ENCODE data around the gene BSCL2. TPM values are rescaled to one million over a fixed set of nuclear protein-coding genes. Genes with fewer than 3 reads are reported as not detected.
A peak's percentile ranks its signal among the peaks of the same experiment; 100 is the strongest.
"Not testable (repeated sequence)": the region's sequence is repeated elsewhere in the genome, so short reads cannot be mapped to it uniquely, and the experiment has no call there.

Gene BSCL2
- total RNA-seq, 1 donor from 2014 or later, result 65.6 TPM

- intact Hi-C loops (cut with DNase I), result no loop called here
- Histone ChIP-seq H3K27ac (peak within 1 kb of the TSS; percentile 91), H3K9me3 (no peaks in the 10 kb centered on the region), H3K4me3 (peak within 1 kb of the TSS; percentile 92), H3K27me3 (no peaks in the 10 kb centered on the region), H3K4me1 (peaks cover 21% of the 10 kb centered on the region), H3K36me3 (peaks cover 26% of the 10 kb centered on the region)
- peak; percentile 96 for DNase-seq
- TF ChIP-seq, protein P1, sequence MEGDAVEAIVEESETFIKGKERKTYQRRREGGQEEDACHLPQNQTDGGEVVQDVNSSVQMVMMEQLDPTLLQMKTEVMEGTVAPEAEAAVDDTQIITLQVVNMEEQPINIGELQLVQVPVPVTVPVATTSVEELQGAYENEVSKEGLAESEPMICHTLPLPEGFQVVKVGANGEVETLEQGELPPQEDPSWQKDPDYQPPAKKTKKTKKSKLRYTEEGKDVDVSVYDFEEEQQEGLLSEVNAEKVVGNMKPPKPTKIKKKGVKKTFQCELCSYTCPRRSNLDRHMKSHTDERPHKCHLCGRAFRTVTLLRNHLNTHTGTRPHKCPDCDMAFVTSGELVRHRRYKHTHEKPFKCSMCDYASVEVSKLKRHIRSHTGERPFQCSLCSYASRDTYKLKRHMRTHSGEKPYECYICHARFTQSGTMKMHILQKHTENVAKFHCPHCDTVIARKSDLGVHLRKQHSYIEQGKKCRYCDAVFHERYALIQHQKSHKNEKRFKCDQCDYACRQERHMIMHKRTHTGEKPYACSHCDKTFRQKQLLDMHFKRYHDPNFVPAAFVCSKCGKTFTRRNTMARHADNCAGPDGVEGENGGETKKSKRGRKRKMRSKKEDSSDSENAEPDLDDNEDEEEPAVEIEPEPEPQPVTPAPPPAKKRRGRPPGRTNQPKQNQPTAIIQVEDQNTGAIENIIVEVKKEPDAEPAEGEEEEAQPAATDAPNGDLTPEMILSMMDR (IDR thresholded peaks at IDR 0.05), result no peak
- peak; percentile 98 for ATAC-seq
Observed at GRCh38 chr11:62665075-62665598, 42.1 kb downstream of the BSCL2 start, which contains the start of the genes C11orf98 and CSKMT. C11orf98 (minus strand) TSS chr11:62665210; CDS start chr11:62665169, 41 bp downstream. CSKMT (plus strand) TSS chr11:62665312; CDS start chr11:62665880, 568 bp downstream.

GRCh38 chr11:62664405-62665074 is 42.7 kb downstream of the BSCL2 start:
- peak; percentile 60 for ATAC-seq
- intact Hi-C loops (cut with DNase I), result no loop called here
- Histone ChIP-seq H3K9me3 (no peaks in the 10 kb centered on the region), H3K27me3 (no peaks in the 10 kb centered on the region), H3K36me3 (peaks cover 26% of the 10 kb centered on the region), H3K27ac (peak overlapping the region; percentile 91), H3K4me3 (peak overlapping the region; percentile 92), H3K4me1 (peaks cover 21% of the 10 kb centered on the region)
- DNase-seq, result no peak
- TF ChIP-seq, protein P1 (IDR thresholded peaks at IDR 0.05), result no peak

GRCh38 chr11:62656796-62657429 is 50.3 kb downstream of the BSCL2 start:
- Histone ChIP-seq H3K9me3 (no peaks in the 10 kb centered on the region), H3K27me3 (no peaks in the 10 kb centered on the region), H3K36me3 (no peaks in the 10 kb centered on the region), H3K4me1 (peaks cover 6% of the 10 kb centered on the region), H3K27ac (no peak overlapping the region), H3K4me3 (no peak overlapping the region)
- ATAC-seq (no peak), DNase-seq (no peak)
- intact Hi-C loops (cut with DNase I), result no loop called here
- TF ChIP-seq, protein P1 (IDR thresholded peaks at IDR 0.05), result no peak

DNA sequence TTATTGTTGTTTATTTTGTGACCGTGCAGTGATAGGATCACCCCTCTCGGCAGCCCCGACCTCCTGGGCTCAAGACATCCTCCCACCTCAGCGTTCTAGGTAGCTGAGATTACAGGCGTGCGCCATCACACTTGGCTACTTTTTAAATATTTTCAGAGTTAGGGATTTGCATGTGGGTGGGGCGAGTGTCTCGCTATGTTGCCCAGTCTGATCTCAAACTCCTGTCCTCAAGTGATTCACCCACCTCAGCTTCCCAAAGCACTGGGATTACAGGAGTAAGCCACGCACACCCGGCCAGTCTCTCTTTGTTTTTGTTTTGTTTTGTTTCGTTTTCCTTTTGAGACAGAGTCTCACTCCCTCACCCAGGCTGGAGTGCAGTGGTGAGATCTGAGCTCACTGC is 52.9 kb downstream of the BSCL2 start:
- intact Hi-C loops (cut with DNase I), result no loop called here
- Histone ChIP-seq H3K4me3 (no peak overlapping the region), H3K9me3 (no peaks in the 10 kb centered on the region), H3K27me3 (no peaks in the 10 kb centered on the region), H3K4me1 (peaks cover 11% of the 10 kb centered on the region), H3K27ac (no peak overlapping the region), H3K36me3 (peaks cover 5% of the 10 kb centered on the region)
- ATAC-seq (no peak), DNase-seq (no peak)
- TF ChIP-seq, protein P1 (IDR thresholded peaks at IDR 0.05), result no peak

- H3K27ac ChIP-seq, result peak overlapping the region; percentile 95
- ATAC-seq, result no peak
- intact Hi-C loops (cut with DNase I), result no loop called here
- H3K4me1 ChIP-seq, result peaks cover 11% of the 10 kb centered on the region
- DNase-seq, result no peak
- TF ChIP-seq, protein P1 (IDR thresholded peaks at IDR 0.05), result no peak
- peaks cover 18% of the 10 kb centered on the region for H3K36me3 ChIP-seq
- H3K9me3 ChIP-seq, result no peaks in the 10 kb centered on the region
- no peaks in the 10 kb centered on the region for H3K27me3 ChIP-seq
- peak overlapping the region; percentile 84 for H3K4me3 ChIP-seq
Observed at GRCh38 chr11:62652161-62653006, 54.8 kb downstream of the BSCL2 start.

GRCh38 chr11:62650283-62650682 is 56.9 kb downstream of the BSCL2 start:
- H3K27ac ChIP-seq; ATAC-seq; H3K9me3 ChIP-seq; DNase-seq; H3K4me3 ChIP-seq; intact Hi-C loops (cut with DNase I); H3K27me3 ChIP-seq: not testable (repeated sequence)
- Histone ChIP-seq H3K36me3 (peaks cover 18% of the 10 kb centered on the region), H3K4me1 (peaks cover 21% of the 10 kb centered on the region)

All from upper lobe of right lung (tissue), 1 donor.